Caco-2 (cell line): ENCODE data around the gene GBE1. TPM values are rescaled to one million over a fixed set of nuclear protein-coding genes. Genes with fewer than 3 reads are reported as not detected.

Experiments used
- BruUV-seq: library from RNA; stranded (reverse); fragments of 400-500 nt; replicated peaks from 2 replicates; lab custom pipeline; 2021; lab: Mats Ljungman, UMichigan
- CTCF ChIA-PET: fragments of 300-600 bp; sonication (Branson Sonifier 250); formaldehyde crosslinking; loops from one replicate; lab custom pipeline; 2022; ENCODE audit warnings: antibody characterized with exemption; lab: Charles Lee
- POLR2A ChIA-PET: fragments of 300-600 bp; sonication (Branson Sonifier 250); formaldehyde crosslinking; loops from one replicate; lab custom pipeline; 2022; ENCODE audit warnings: antibody characterized with exemption; lab: Charles Lee
- DNase-seq, 2 experiments: peaks; one replicate each; pipeline versions ENCODE4 v3.0.0 to v3.0.0-alpha.2; 2020 to 2022
- H3K27me3 ChIP-seq: replicated peaks from 2 replicates; pipeline ENCODE4 v1.6.0; 2011; ENCODE audit warnings: low read length; ENCODE audit not compliant: control insufficient read depth, insufficient read depth
- H3K36me3 ChIP-seq: 2 replicates; pipeline ENCODE4 v1.5.1; 2011; ENCODE audit warnings: low read length; ENCODE audit not compliant: control insufficient read depth, insufficient read depth
- H3K4me1 ChIP-seq: fragments of 250-450 bp; sonication (Bioruptor Pico); 2 replicates; pipeline ENCODE4 v1.5.1; 2020; ENCODE audit warnings: mild to moderate bottlenecking
- H3K4me3 ChIP-seq: 2 replicates; pipeline ENCODE4 v1.5.1; 2011; ENCODE audit warnings: low read depth, mild to moderate bottlenecking, control low read depth, low read length
- H3K9me3 ChIP-seq: fragments of 250-450 bp; sonication (Bioruptor Pico); 2 replicates; pipeline ENCODE4 v1.5.1; 2020; ENCODE audit warnings: mild to moderate bottlenecking, moderate library complexity
- H3K27ac Mint-ChIP-seq: one replicate; pipeline ENCODE4 v1.8.0; 2022; ENCODE audit warnings: mixed read lengths; ENCODE audit not compliant: unreplicated experiment
- H3K27me3 Mint-ChIP-seq: one replicate; pipeline ENCODE4 v1.8.0; 2022; ENCODE audit warnings: mixed read lengths; ENCODE audit not compliant: insufficient read depth, unreplicated experiment
- H3K36me3 Mint-ChIP-seq: one replicate; pipeline ENCODE4 v1.8.0; 2022; ENCODE audit warnings: mild to moderate bottlenecking, mixed read lengths; ENCODE audit not compliant: insufficient read depth, unreplicated experiment
- H3K4me1 Mint-ChIP-seq: one replicate; pipeline ENCODE4 v1.8.0; 2022; ENCODE audit warnings: low read depth, mixed read lengths; ENCODE audit not compliant: unreplicated experiment
- H3K4me3 Mint-ChIP-seq: one replicate; pipeline ENCODE4 v1.8.0; 2022; ENCODE audit warnings: mild to moderate bottlenecking, moderate library complexity, mixed read lengths; ENCODE audit not compliant: unreplicated experiment
- H3K9me3 Mint-ChIP-seq: one replicate; pipeline ENCODE4 v1.8.0; 2022; ENCODE audit warnings: mixed read lengths; ENCODE audit not compliant: unreplicated experiment
- intact Hi-C: fragments of 100-400 bp; cut with micrococcal nuclease; formaldehyde crosslinking; loops from one replicate; pipeline ENCODE4 v1.10.0; 2022; ENCODE audit not compliant: unreplicated experiment
- total RNA-seq: library from RNA; stranded (reverse); gene quantifications from 2 replicates; pipeline ENCODE4 v1.2.3, GENCODE V29; 2022
- TF ChIP-seq, protein P1 (sequence below), 2 experiments: fragments of 200-600 bp in 1 of 2; IDR thresholded peaks; 1 replicate in 1 of 2; 2 replicates in 1 of 2; pipeline versions ENCODE4 v1.5.1 to v1.8.0; 2011 to 2022; ENCODE audit warnings: antibody characterized with exemption in 1 of 2, control low read depth in 1 of 2, inconsistent platforms in 1 of 2, low read depth in 1 of 2, low read length in 1 of 2, mild to moderate bottlenecking in 1 of 2, moderate library complexity in 1 of 2; ENCODE audit not compliant: insufficient read depth in 1 of 2, severe bottlenecking in 1 of 2, unreplicated experiment in 1 of 2

The GBE1 gene
- total RNA-seq, 1 experiment from 2014 or later = 8.2 TPM

DNA sequence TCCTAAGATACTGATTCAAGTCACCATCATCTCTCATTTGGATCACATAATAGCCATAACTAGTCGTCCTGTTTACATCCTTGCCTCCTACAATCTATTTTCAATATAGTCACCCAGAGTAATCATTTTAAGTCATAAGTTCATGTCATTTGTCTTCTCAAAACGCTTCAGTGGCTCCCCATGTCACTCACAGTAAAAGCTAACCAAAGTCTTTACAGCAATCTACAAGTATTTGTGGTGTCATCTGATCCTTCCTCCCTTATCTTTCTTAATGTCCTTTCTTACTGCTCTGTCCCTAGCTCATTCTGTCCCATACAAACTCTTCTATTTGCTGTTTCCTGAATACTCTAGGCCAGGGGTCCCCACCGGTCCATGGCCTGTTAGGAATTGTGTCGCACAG, 28.8 kb downstream of the GBE1 start:
- no peak overlapping the region for H3K27ac Mint-ChIP-seq
- H3K4me1 ChIP-seq = no peaks in the 10 kb centered on the region
- no peaks in the 10 kb centered on the region for H3K9me3 Mint-ChIP-seq
- no TSS peak for BruUV-seq
- POLR2A ChIA-PET = no interaction called here
- no peak overlapping the region for H3K4me3 Mint-ChIP-seq
- no peaks in the 10 kb centered on the region for H3K27me3 ChIP-seq
- no peak for DNase-seq
- CTCF ChIA-PET = no interaction called here
- no peaks in the 10 kb centered on the region for H3K36me3 ChIP-seq
- H3K27me3 Mint-ChIP-seq = no peaks in the 10 kb centered on the region
- no peak overlapping the region for H3K4me3 ChIP-seq
- TF ChIP-seq, protein P1, sequence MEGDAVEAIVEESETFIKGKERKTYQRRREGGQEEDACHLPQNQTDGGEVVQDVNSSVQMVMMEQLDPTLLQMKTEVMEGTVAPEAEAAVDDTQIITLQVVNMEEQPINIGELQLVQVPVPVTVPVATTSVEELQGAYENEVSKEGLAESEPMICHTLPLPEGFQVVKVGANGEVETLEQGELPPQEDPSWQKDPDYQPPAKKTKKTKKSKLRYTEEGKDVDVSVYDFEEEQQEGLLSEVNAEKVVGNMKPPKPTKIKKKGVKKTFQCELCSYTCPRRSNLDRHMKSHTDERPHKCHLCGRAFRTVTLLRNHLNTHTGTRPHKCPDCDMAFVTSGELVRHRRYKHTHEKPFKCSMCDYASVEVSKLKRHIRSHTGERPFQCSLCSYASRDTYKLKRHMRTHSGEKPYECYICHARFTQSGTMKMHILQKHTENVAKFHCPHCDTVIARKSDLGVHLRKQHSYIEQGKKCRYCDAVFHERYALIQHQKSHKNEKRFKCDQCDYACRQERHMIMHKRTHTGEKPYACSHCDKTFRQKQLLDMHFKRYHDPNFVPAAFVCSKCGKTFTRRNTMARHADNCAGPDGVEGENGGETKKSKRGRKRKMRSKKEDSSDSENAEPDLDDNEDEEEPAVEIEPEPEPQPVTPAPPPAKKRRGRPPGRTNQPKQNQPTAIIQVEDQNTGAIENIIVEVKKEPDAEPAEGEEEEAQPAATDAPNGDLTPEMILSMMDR (IDR thresholded peaks at IDR 0.05; ENCODE audit: insufficient read depth in 1 of 2, low read depth in 1 of 2, low read length in 1 of 2, severe bottlenecking in 1 of 2, unreplicated experiment in 1 of 2) = no peak
- no peaks in the 10 kb centered on the region for H3K9me3 ChIP-seq
- no peaks in the 10 kb centered on the region for H3K4me1 Mint-ChIP-seq
- H3K36me3 Mint-ChIP-seq = no peaks in the 10 kb centered on the region
- intact Hi-C loops = no loop called here

DNA sequence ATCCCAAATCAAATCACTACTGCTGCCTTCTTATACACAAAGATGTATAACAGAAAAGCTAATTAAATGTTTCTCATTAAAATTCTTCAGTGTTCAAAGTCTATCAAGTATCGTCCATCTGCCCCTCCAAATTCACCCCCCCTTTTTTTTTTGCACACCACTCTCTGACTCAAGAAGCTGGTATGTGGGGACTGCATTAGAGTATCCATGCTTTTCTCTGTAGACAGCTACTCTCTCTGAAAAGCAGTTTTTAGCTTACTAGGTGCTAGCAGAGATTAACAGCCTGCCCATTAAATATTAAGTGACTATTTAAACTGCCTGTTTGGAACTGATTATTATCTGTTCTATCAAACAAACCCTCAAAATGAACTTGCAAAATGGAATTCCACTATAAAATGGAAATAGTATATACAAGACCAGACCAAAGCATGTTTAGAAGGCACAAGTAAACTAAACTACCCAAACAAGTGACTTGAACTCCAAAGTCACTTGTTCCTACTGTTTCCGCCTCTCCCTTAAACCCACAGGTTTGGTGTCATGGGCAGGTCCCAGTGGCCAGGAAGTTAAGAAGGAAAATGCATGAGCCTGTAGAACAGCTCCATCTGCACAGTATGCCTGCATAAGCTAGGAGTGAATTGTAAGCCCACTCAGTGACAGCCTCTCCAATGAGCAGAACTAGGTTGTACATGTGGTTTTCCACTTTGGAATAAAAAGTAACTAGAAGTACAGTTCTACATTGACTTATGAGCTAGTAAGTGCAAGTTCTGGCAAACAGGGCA, 32.5 kb downstream of the GBE1 start:
- CTCF ChIA-PET = no interaction called here
- no peak overlapping the region for H3K4me3 Mint-ChIP-seq

DNA sequence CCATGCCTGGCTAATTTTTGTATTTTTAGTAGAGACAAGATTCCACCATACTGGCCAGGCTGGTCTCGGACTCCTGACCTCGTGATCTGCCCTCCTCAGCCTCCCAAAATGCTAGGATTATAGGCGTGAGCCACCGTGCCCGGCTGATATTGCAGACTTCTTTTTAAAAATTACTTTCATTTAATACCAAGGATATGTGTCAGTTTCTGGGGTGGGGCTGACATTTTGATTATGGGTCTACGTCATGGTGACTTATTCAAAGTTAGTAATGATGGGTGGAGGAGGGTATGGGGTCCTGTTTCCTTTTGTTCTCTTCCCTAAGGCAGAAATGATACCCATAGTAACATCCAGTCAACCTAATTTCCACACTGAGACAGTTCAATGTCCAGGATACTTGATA, 34.7 kb downstream of the GBE1 start:
- no peak overlapping the region for H3K27ac Mint-ChIP-seq
- ChIA-PET CTCF (no interaction called here), POLR2A (no interaction called here)
- no peak overlapping the region for H3K4me3 ChIP-seq
- TF ChIP-seq, protein P1 (IDR thresholded peaks at IDR 0.05; ENCODE audit: insufficient read depth in 1 of 2, low read depth in 1 of 2, low read length in 1 of 2, severe bottlenecking in 1 of 2, unreplicated experiment in 1 of 2) = no peak
- intact Hi-C loops = no loop called here
- H3K27me3 Mint-ChIP-seq = no peaks in the 10 kb centered on the region
- H3K9me3 Mint-ChIP-seq = no peaks in the 10 kb centered on the region
- H3K36me3 ChIP-seq = no peaks in the 10 kb centered on the region
- no peak overlapping the region for H3K4me3 Mint-ChIP-seq
- H3K27me3 ChIP-seq = no peaks in the 10 kb centered on the region
- BruUV-seq = no TSS peak
- no peaks in the 10 kb centered on the region for H3K36me3 Mint-ChIP-seq
- H3K9me3 ChIP-seq = no peaks in the 10 kb centered on the region
- H3K4me1 ChIP-seq = no peaks in the 10 kb centered on the region
- no peaks in the 10 kb centered on the region for H3K4me1 Mint-ChIP-seq
- DNase-seq = no peak

More for the DNA sequence above, 32.5 kb downstream of the GBE1 start:
- no peak for DNase-seq
- Histone ChIP-seq H3K36me3 (no peaks in the 10 kb centered on the region), H3K27me3 (no peaks in the 10 kb centered on the region), H3K4me3 (no peak overlapping the region), H3K9me3 (no peaks in the 10 kb centered on the region), H3K4me1 (no peaks in the 10 kb centered on the region)
- H3K27me3 Mint-ChIP-seq = no peaks in the 10 kb centered on the region
- H3K4me1 Mint-ChIP-seq = no peaks in the 10 kb centered on the region
- no peaks in the 10 kb centered on the region for H3K9me3 Mint-ChIP-seq
- no TSS peak for BruUV-seq
- no peaks in the 10 kb centered on the region for H3K36me3 Mint-ChIP-seq
- intact Hi-C loops = no loop called here
- no peak overlapping the region for H3K27ac Mint-ChIP-seq
- POLR2A ChIA-PET = no interaction called here
- TF ChIP-seq, protein P1 (IDR thresholded peaks at IDR 0.05; ENCODE audit: insufficient read depth in 1 of 2, low read depth in 1 of 2, low read length in 1 of 2, severe bottlenecking in 1 of 2, unreplicated experiment in 1 of 2) = no peak
